Activated CD4-positive, alpha-beta T cell treated with anti-CD3 and anti-CD28 coated beads for 36 hours (primary cell): ENCODE measurements around the gene PSG11. TPM values are rescaled to one million over a fixed set of nuclear protein-coding genes. Genes with fewer than 3 reads are reported as not detected.
"Not testable (repeated sequence)": the region's sequence is repeated elsewhere in the genome, so short reads cannot be mapped to it uniquely, and the experiment has no call there.

Experiments used
- ATAC-seq: fragments of 200-7000 bp; cut with Tn5 transposase; one replicate; pipeline ENCODE4 v1.10.0; 2021; ENCODE audit warnings: mild to moderate bottlenecking, moderate library complexity
- CTCF ChIA-PET: fragments of 350-600 bp; sonication (Branson Sonifier 250); formaldehyde crosslinking; loops from one replicate; lab custom pipeline; 2021; ENCODE audit warnings: antibody characterized with exemption; lab: Charles Lee
- POLR2A ChIA-PET: fragments of 350-600 bp; sonication (Branson Sonifier 250); formaldehyde crosslinking; loops from one replicate; lab custom pipeline; 2021; ENCODE audit warnings: antibody characterized with exemption, inconsistent platforms; lab: Charles Lee
- DNase-seq: peaks from one replicate; pipeline ENCODE4 v3.0.0-alpha.2; 2020
- H3K27ac Mint-ChIP-seq: one replicate; pipeline ENCODE4 v1.8.0; 2021; ENCODE audit warnings: mixed read lengths
- H3K27me3 Mint-ChIP-seq: one replicate; pipeline ENCODE4 v1.8.0; 2021; ENCODE audit warnings: mixed read lengths
- H3K36me3 Mint-ChIP-seq: one replicate; pipeline ENCODE4 v1.8.0; 2021; ENCODE audit warnings: low read depth, mixed read lengths
- H3K4me1 Mint-ChIP-seq: one replicate; pipeline ENCODE4 v1.8.0; 2021; ENCODE audit warnings: mixed read lengths
- H3K4me3 Mint-ChIP-seq: one replicate; pipeline ENCODE4 v1.8.0; 2021; ENCODE audit warnings: mild to moderate bottlenecking, moderate library complexity, mixed read lengths
- H3K9me3 Mint-ChIP-seq: one replicate; pipeline ENCODE4 v1.8.0; 2021; ENCODE audit warnings: low read depth, mixed read lengths
- intact Hi-C, 2 experiments: fragments of 100-400 bp; cut with DNase I in 1 of 2; cut with micrococcal nuclease in 1 of 2; formaldehyde crosslinking; loops; one replicate each; pipeline versions ENCODE4 v1.14.2 to v1.15.1; 2022 to 2024; cut with DNase I, micrococcal nuclease
- total RNA-seq, 2 experiments: library from RNA; stranded (reverse); gene quantifications; one replicate each; pipeline ENCODE4 v1.2.3, GENCODE V29; 2021

Gene PSG11
- total RNA-seq, 2 experiments from 2014 or later = not detected

GRCh38 chr19:42988206-42988605, 38.1 kb downstream of the PSG11 start:
- DNase-seq, intact Hi-C loops, H3K36me3 Mint-ChIP-seq, H3K4me1 Mint-ChIP-seq, H3K27ac Mint-ChIP-seq, H3K4me3 Mint-ChIP-seq, ATAC-seq, CTCF ChIA-PET, POLR2A ChIA-PET, H3K9me3 Mint-ChIP-seq: not testable (repeated sequence)
- H3K27me3 Mint-ChIP-seq = peaks cover 15% of the 10 kb centered on the region

- peaks cover 7% of the 10 kb centered on the region for H3K9me3 Mint-ChIP-seq
- no peak for ATAC-seq
- no peak for DNase-seq
- intact Hi-C loops = no loop called here
- ChIA-PET POLR2A (no interaction called here), CTCF (interaction anchor here (0.6 kb wide), 1 partner anchor 86 kb away, joined by 3 read pairs; no protein-coding TSS in a partner anchor)
- no peaks in the 10 kb centered on the region for H3K4me1 Mint-ChIP-seq
- H3K4me3 Mint-ChIP-seq = no peak overlapping the region
- no peak overlapping the region for H3K27ac Mint-ChIP-seq
- no peaks in the 10 kb centered on the region for H3K36me3 Mint-ChIP-seq
- peaks cover 15% of the 10 kb centered on the region for H3K27me3 Mint-ChIP-seq
These were observed 40.7 kb downstream of the PSG11 start for GRCh38 chr19:42985588-42985987.

- H3K9me3 Mint-ChIP-seq, H3K36me3 Mint-ChIP-seq, CTCF ChIA-PET, H3K27ac Mint-ChIP-seq, ATAC-seq, DNase-seq, H3K4me3 Mint-ChIP-seq, intact Hi-C loops, POLR2A ChIA-PET, H3K4me1 Mint-ChIP-seq: not testable (repeated sequence)
- H3K27me3 Mint-ChIP-seq = peaks cover 13% of the 10 kb centered on the region
These were observed 44.2 kb downstream of the PSG11 start for GRCh38 chr19:42982111-42982510.

- H3K27ac Mint-ChIP-seq, H3K36me3 Mint-ChIP-seq, POLR2A ChIA-PET, CTCF ChIA-PET, H3K4me3 Mint-ChIP-seq, H3K27me3 Mint-ChIP-seq, H3K4me1 Mint-ChIP-seq, ATAC-seq, H3K9me3 Mint-ChIP-seq, DNase-seq, intact Hi-C loops: not testable (repeated sequence)
These were observed 54.8 kb downstream of the PSG11 start for GRCh38 chr19:42971451-42971850.

GRCh38 chr19:42965176-42965575, 61.1 kb downstream of the PSG11 start:
- H3K27me3 Mint-ChIP-seq = peaks cover 17% of the 10 kb centered on the region
- H3K4me1 Mint-ChIP-seq = no peaks in the 10 kb centered on the region
- ATAC-seq (no peak), DNase-seq (no peak)
- ChIA-PET POLR2A (no interaction called here), CTCF (no interaction called here)
- H3K27ac Mint-ChIP-seq = no peak overlapping the region
- H3K9me3 Mint-ChIP-seq = no peaks in the 10 kb centered on the region
- H3K4me3 Mint-ChIP-seq = no peak overlapping the region
- H3K36me3 Mint-ChIP-seq = no peaks in the 10 kb centered on the region
- intact Hi-C loops = no loop called here

GRCh38 chr19:42961119-42961518, 65.2 kb downstream of the PSG11 start:
- intact Hi-C loops = no loop called here
- H3K4me1 Mint-ChIP-seq = no peaks in the 10 kb centered on the region

More at GRCh38 chr19:42961119-42961518, 65.2 kb downstream of the PSG11 start:
- ATAC-seq (no peak), DNase-seq (no peak)
- Mint-ChIP-seq H3K36me3 (no peaks in the 10 kb centered on the region), H3K27ac (no peak overlapping the region), H3K9me3 (peaks cover 9% of the 10 kb centered on the region), H3K4me3 (no peak overlapping the region), H3K27me3 (peaks cover 8% of the 10 kb centered on the region)
- ChIA-PET CTCF (no interaction called here), POLR2A (no interaction called here)

Other genes with a start within 250 kb of the PSG11 start
- gene PSG1, start 146.8 kb downstream of the PSG11 start, total RNA-seq = not detected
- gene PSG6, start 108.6 kb downstream of the PSG11 start, total RNA-seq = not detected
- gene PSG7, start 89.3 kb downstream of the PSG11 start, total RNA-seq = not detected
- not detected for gene PSG2, start 56.2 kb upstream of the PSG11 start, total RNA-seq
- not detected for gene PSG5, start 160.1 kb upstream of the PSG11 start, total RNA-seq
- gene PSG4, start 179.2 kb upstream of the PSG11 start, total RNA-seq = not detected
- not detected for gene PSG9, start 243.1 kb upstream of the PSG11 start, total RNA-seq